ENCODE results near the gene MAP2K5.

GRCh38 chr15:67743558-67743957 is 201.1 kb downstream of the MAP2K5 start:
- TF ChIP-seq PATZ1 (CRISPR knock-in tag; IDR thresholded peaks at IDR 0.05; ENCODE audit: borderline replicate concordance) (no peak), RARB (CRISPR knock-in tag; IDR thresholded peaks at IDR 0.05) (no peak), OSR1 (CRISPR knock-in tag; IDR thresholded peaks at IDR 0.05) (no peak), POU6F1 (CRISPR knock-in tag; IDR thresholded peaks at IDR 0.05; ENCODE audit: borderline replicate concordance, low read depth) (no peak), TOX (CRISPR knock-in tag; IDR thresholded peaks at IDR 0.05; ENCODE audit: borderline replicate concordance) (no peak), ZC3H10 (CRISPR knock-in tag; IDR thresholded peaks at IDR 0.05) (no peak), ESRRG (CRISPR knock-in tag; IDR thresholded peaks at IDR 0.05) (no peak), ZNF8 (CRISPR knock-in tag; IDR thresholded peaks at IDR 0.05) (no peak), ZFP30 (CRISPR knock-in tag; IDR thresholded peaks at IDR 0.05) (no peak)
